HEK293T (cell line): Measurements from ENCODE around the gene EIF2AK3.

Experiments
- CTCF ChIA-PET: fragments of 350-600 bp; formaldehyde crosslinking; extraction: SDS; loops from one replicate; lab custom pipeline; 2021; ENCODE audit warnings: antibody characterized with exemption, inconsistent platforms; lab: Yijun Ruan, JAX
- POLR2A ChIA-PET: fragments of 350-600 bp; formaldehyde crosslinking; extraction: SDS; loops from one replicate; lab custom pipeline; 2020; ENCODE audit warnings: antibody characterized with exemption, inconsistent platforms; lab: Yijun Ruan, JAX
- DNase-seq: peaks from one replicate; pipeline ENCODE4 v3.0.0; 2012; ENCODE audit warnings: mixed read lengths; ENCODE audit errors: extremely low spot score
- ARNT ChIP-seq: fragments of 450-650 bp; IDR thresholded peaks from 2 replicates; pipeline ENCODE4 v1.6.1; 2017; ENCODE audit warnings: mild to moderate bottlenecking
- BHLHE40 ChIP-seq: fragments of 450-650 bp; IDR thresholded peaks from 2 replicates; pipeline ENCODE4 v1.6.1; 2016; ENCODE audit warnings: mild to moderate bottlenecking, moderate library complexity, borderline replicate concordance
- CTBP1 ChIP-seq: fragments of 450-650 bp; IDR thresholded peaks from 2 replicates; pipeline ENCODE4 v1.6.1; 2016; ENCODE audit warnings: borderline replicate concordance
- ELF4 ChIP-seq: fragments of 450-650 bp; IDR thresholded peaks from 2 replicates; pipeline ENCODE4 v1.6.1; 2017; ENCODE audit warnings: antibody characterized with exemption
- FOXA1 ChIP-seq: fragments of 450-650 bp; IDR thresholded peaks from 2 replicates; pipeline ENCODE4 v1.6.1; 2016; ENCODE audit warnings: mild to moderate bottlenecking
- FOXK2 ChIP-seq: fragments of 450-650 bp; IDR thresholded peaks from 2 replicates; pipeline ENCODE4 v1.6.1; 2016; ENCODE audit warnings: mild to moderate bottlenecking
- FOXM1 ChIP-seq: fragments of 450-650 bp; IDR thresholded peaks from 2 replicates; pipeline ENCODE4 v1.6.1; 2017; ENCODE audit warnings: mild to moderate bottlenecking, borderline replicate concordance
- HDGF ChIP-seq: fragments of 450-650 bp; IDR thresholded peaks from 2 replicates; pipeline ENCODE4 v1.6.1; 2017; ENCODE audit warnings: antibody characterized with exemption, borderline replicate concordance
- L3MBTL2 ChIP-seq: fragments of 450-650 bp; conservative IDR thresholded peaks from 2 replicates; pipeline ENCODE4 v1.6.1; 2016; ENCODE audit warnings: mild to moderate bottlenecking
- LEF1 ChIP-seq: fragments of 450-650 bp; IDR thresholded peaks from 2 replicates; pipeline ENCODE4 v1.6.1; 2017; ENCODE audit warnings: mild to moderate bottlenecking, borderline replicate concordance
- NFRKB ChIP-seq: fragments of 450-650 bp; IDR thresholded peaks from 2 replicates; pipeline ENCODE4 v1.6.1; 2016; ENCODE audit warnings: mild to moderate bottlenecking, moderate library complexity
- SP1 ChIP-seq: fragments of 450-650 bp; IDR thresholded peaks from 2 replicates; pipeline ENCODE4 v1.6.1; 2017
- SUZ12 ChIP-seq: fragments of 450-650 bp; IDR thresholded peaks from 2 replicates; pipeline ENCODE4 v1.6.1; 2016; ENCODE audit warnings: mild to moderate bottlenecking
- TARDBP ChIP-seq: fragments of 450-650 bp; IDR thresholded peaks from 2 replicates; pipeline ENCODE4 v1.6.1; 2016
- ZNF384 ChIP-seq: fragments of 450-650 bp; IDR thresholded peaks from 2 replicates; pipeline ENCODE4 v1.6.1; 2016
- TF ChIP-seq, protein P1 (sequence below): fragments of 450-650 bp; IDR thresholded peaks from 2 replicates; pipeline ENCODE4 v1.6.1; 2016

Gene EIF2AK3

GRCh38 chr2:88591698-88592097, 35.6 kb downstream of the EIF2AK3 start:
- CTCF ChIA-PET = interaction anchor here (1.0 kb wide), 1 partner anchor 80 kb away, joined by 5 read pairs; no protein-coding TSS in a partner anchor
- POLR2A ChIA-PET = no interaction called here
- TF ChIP-seq SUZ12 (no peak), CTBP1 (no peak), FOXK2 (no peak), ELF4 (no peak), NFRKB (no peak), L3MBTL2 (no peak), FOXA1 (no peak), TARDBP (no peak)
- no peak for DNase-seq

DNA sequence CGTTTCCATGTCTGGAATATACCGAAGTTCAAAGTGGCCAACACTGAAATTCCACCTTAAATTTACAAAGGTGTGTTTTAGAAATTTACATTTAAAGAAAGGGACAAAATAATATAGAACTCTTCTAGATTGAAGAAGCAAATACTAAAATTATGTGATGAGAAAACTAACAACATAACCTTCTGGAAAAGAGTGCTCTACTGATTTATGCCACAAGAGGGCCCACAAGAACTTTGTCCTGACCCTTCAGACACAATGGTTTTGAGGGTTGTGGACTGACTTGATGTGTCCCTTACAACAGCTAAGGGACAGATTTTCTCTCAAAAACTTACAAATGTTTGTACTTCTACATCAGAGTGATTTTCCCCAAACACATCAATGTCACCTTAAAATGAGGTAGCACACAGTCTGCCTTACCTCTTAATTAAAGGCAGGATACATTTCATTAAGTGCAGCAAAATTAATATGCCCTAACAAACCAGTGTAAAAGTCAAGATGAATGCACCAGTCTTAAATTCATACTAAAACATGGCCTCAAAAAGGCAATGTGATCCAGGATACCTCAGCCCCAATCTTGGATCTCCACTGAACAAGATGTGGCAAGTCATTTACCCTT, 36.2 kb downstream of the EIF2AK3 start:
- peak; percentile 62 for DNase-seq
- TF ChIP-seq ARNT = no peak
- ChIA-PET POLR2A (no interaction called here), CTCF (interaction anchor here (1.0 kb wide), 1 partner anchor 81 kb away, joined by 5 read pairs; no protein-coding TSS in a partner anchor)

DNA sequence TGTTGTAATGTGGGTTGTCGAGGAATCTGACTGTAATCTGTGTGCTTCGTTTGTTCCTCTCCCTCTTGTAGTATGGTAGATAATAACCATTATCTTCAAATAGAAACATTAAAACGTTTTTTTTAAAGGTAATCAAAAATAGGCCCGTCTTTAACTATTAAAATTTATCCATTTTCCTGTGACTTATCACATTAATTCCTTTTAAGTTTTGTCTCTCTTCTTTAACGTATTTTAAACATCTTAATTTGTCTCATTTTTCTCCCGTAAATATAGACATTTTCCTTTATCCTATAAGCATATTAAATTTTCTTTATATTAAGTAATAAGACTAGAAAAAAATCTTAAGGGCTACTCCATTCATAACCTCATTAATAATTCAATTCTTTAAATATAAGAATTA, 41.3 kb downstream of the EIF2AK3 start:
- no peak for DNase-seq
- TF ChIP-seq NFRKB (no peak), ARNT (no peak), BHLHE40 (no peak), HDGF (no peak), FOXA1 (no peak), CTBP1 (no peak), TARDBP (no peak), L3MBTL2 (no peak), LEF1 (no peak)
- ChIA-PET CTCF (no interaction called here), POLR2A (no interaction called here)

DNA sequence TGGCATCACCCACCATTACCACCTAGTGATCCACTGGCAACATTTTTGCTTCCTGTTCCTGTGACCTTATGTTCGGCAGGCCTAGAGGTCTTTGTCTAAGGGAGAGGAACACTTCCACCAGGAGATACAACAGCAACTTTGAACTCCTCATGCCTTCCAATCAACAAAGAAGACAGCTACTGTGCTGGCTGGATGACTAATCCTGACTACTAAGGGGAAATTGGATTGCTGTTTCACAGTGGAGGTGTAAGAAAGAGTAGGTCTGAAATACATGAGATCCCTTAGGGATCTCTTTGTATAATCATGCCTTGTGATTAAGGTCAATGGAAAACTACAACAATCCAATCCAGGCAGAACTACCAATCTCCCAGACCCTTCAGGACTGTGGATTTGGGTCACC, 45.2 kb downstream of the EIF2AK3 start:
- CTCF ChIA-PET = no interaction called here
- POLR2A ChIA-PET = no interaction called here
- DNase-seq = no peak
- no peak for TF ChIP-seq LEF1
- TF ChIP-seq SP1 = no peak
- no peak for TF ChIP-seq L3MBTL2
- no peak for TF ChIP-seq FOXA1
- TF ChIP-seq ELF4 = no peak

GRCh38 chr2:88580088-88580487, 47.2 kb downstream of the EIF2AK3 start:
- no peak for DNase-seq
- CTCF ChIA-PET = no interaction called here
- TF ChIP-seq CTBP1 (no peak), ARNT (no peak), SP1 (no peak), L3MBTL2 (no peak), FOXM1 (no peak), NFRKB (no peak), ELF4 (no peak), SUZ12 (no peak), TARDBP (no peak), BHLHE40 (no peak), FOXA1 (no peak)
- POLR2A ChIA-PET = no interaction called here

GRCh38 chr2:88575630-88576029, 51.6 kb downstream of the EIF2AK3 start:
- no peak for DNase-seq
- ChIA-PET POLR2A (no interaction called here), CTCF (no interaction called here)
- no peak for TF ChIP-seq HDGF
- TF ChIP-seq FOXK2 = no peak

DNA sequence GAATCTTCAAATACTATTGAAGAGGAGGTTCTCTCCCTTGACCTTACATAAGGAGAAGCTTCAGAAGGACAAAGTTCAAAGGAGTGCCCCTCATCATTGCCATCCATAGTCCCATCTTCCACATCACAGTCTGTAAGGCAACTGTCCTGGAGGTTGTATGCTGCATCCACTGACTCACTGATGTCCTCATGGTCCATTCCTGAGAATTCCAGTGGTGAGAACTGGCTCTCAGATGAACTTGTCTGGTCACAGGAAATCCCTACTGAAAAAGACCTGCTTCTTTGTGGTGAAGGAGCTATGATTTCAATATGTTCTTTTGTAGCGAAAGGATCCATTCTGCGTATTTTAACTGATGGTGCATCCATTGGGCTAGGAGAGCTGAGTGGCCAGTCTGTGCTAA, 52.2 kb downstream of the EIF2AK3 start:
- DNase-seq = no peak
- TF ChIP-seq, protein P1, sequence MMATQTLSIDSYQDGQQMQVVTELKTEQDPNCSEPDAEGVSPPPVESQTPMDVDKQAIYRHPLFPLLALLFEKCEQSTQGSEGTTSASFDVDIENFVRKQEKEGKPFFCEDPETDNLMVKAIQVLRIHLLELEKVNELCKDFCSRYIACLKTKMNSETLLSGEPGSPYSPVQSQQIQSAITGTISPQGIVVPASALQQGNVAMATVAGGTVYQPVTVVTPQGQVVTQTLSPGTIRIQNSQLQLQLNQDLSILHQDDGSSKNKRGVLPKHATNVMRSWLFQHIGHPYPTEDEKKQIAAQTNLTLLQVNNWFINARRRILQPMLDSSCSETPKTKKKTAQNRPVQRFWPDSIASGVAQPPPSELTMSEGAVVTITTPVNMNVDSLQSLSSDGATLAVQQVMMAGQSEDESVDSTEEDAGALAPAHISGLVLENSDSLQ = no peak
- no peak for TF ChIP-seq SP1
- no peak for TF ChIP-seq FOXM1
- no peak for TF ChIP-seq ARNT
- no peak for TF ChIP-seq CTBP1
- no peak for TF ChIP-seq BHLHE40
- no peak for TF ChIP-seq L3MBTL2
- TF ChIP-seq FOXK2 = no peak
- no peak for TF ChIP-seq HDGF
- no peak for TF ChIP-seq TARDBP
- TF ChIP-seq ELF4 = no peak
- ChIA-PET POLR2A (no interaction called here), CTCF (no interaction called here)

GRCh38 chr2:88574445-88574844, 52.8 kb downstream of the EIF2AK3 start:
- ChIA-PET CTCF (no interaction called here), POLR2A (no interaction called here)
- DNase-seq = no peak
- TF ChIP-seq ARNT = no peak
- no peak for TF ChIP-seq FOXM1
- TF ChIP-seq NFRKB = no peak
- no peak for TF ChIP-seq CTBP1
- TF ChIP-seq FOXK2 = no peak
- no peak for TF ChIP-seq L3MBTL2
- no peak for TF ChIP-seq ELF4
- no peak for TF ChIP-seq FOXA1
- TF ChIP-seq ZNF384 = no peak
- no peak for TF ChIP-seq BHLHE40
- TF ChIP-seq SP1 = no peak
- no peak for TF ChIP-seq SUZ12
- TF ChIP-seq HDGF = no peak
- TF ChIP-seq, protein P1 = no peak
- TF ChIP-seq LEF1 = no peak
- no peak for TF ChIP-seq TARDBP
